ENCODE results near the gene PRPH2.
"Not testable (repeated sequence)": the region's sequence is repeated elsewhere in the genome, so short reads cannot be mapped to it uniquely, and the experiment has no call there.

The PRPH2 gene

GRCh38 chr6:42679358-42679757, 43.0 kb downstream of the PRPH2 start:
- TF ChIP-seq CTCF (conservative IDR thresholded peaks at IDR 0.05; ENCODE audit: low read depth, low read length): no peak

GRCh38 chr6:42674780-42675179, 47.6 kb downstream of the PRPH2 start:
- no peak overlapping the region for H3K4me3 ChIP-seq (ENCODE audit: low read depth, low read length)
- no peak for DNase-seq (ENCODE audit: low read depth)
- TF ChIP-seq CTCF (conservative IDR thresholded peaks at IDR 0.05; ENCODE audit: low read depth, low read length): no peak

More at GRCh38 chr6:42679358-42679757, 43.0 kb downstream of the PRPH2 start:
- DNase-seq (ENCODE audit: low read depth): no peak
- no peak overlapping the region for H3K4me3 ChIP-seq (ENCODE audit: low read depth, low read length)

- not testable (repeated sequence) for H3K4me3 ChIP-seq (ENCODE audit: low read depth, low read length); DNase-seq (ENCODE audit: low read depth)
Observed at GRCh38 chr6:42674368-42674767, 48.0 kb downstream of the PRPH2 start.

DNA sequence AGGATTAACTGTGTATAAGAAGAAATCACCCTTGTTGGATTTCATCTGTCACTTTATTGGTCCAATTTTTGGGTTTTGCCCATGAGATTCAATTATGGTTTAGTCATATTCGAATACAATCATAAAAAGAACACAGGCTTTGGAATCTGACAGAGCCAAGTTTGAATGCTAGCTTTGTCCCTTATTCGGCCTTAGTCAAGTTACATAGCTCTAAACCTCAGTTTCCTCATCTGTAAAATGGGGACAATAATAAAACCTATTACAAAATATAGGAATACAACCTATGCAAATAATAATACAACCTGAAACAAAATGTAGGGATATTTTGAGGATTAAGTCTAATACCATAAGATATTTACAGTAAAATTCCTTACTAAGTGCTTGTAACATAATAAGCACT, 57.7 kb downstream of the PRPH2 start:
- no peak overlapping the region for H3K4me3 ChIP-seq (ENCODE audit: low read depth, low read length)
- no peak for TF ChIP-seq CTCF (conservative IDR thresholded peaks at IDR 0.05; ENCODE audit: low read depth, low read length)
- DNase-seq (ENCODE audit: low read depth): no peak

DNA sequence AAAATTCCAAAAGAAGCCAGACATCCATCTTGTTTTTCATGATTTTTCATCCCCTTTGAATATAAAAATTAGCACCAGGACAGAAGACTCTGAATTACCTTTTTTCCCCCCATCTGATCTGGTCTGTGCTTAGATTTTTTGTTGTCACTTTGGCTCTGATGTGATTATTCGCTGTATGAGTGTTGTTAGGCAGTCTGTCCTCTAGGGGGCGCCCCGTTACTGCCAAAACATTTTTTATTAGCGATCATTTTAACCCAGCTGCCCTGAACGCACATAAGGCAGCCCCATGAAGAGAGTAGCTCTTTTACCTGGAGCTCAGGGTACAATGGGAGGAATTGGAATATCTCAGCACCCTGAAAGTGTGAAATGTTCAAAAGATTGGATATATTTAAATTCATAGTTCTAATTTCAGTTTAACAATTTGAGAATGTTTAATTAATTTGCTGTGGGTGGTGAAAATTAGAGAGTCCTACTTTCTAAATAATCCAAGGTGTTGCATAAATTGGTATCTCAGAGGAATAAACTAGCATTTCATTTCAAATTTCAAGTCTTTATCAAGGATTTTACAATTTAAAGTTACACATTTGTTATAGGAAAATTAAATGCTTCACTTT, 60.8 kb downstream of the PRPH2 start:
- DNase-seq (ENCODE audit: low read depth): peak; percentile 80
- peak; percentile 85 for TF ChIP-seq CTCF (conservative IDR thresholded peaks at IDR 0.05; ENCODE audit: low read depth, low read length)

GRCh38 chr6:42659806-42660205, 62.6 kb downstream of the PRPH2 start:
- TF ChIP-seq CTCF (conservative IDR thresholded peaks at IDR 0.05; ENCODE audit: low read depth, low read length): no peak
- no peak for DNase-seq (ENCODE audit: low read depth)
- no peak overlapping the region for H3K4me3 ChIP-seq (ENCODE audit: low read depth, low read length)

More for the DNA sequence above, 60.8 kb downstream of the PRPH2 start:
- no peak overlapping the region for H3K4me3 ChIP-seq (ENCODE audit: low read depth, low read length)

- no peak for TF ChIP-seq CTCF (conservative IDR thresholded peaks at IDR 0.05; ENCODE audit: low read depth, low read length)
- DNase-seq (ENCODE audit: low read depth): no peak
- H3K4me3 ChIP-seq (ENCODE audit: low read depth, low read length): no peak overlapping the region
Observed at GRCh38 chr6:42653851-42654250, 68.5 kb downstream of the PRPH2 start.

Data from choroid plexus epithelial cell (primary cell).